PFSK-1 (cell line): ENCODE data around the gene GSK3A.

Experiments
- FOXP2 ChIP-seq: optimal IDR thresholded peaks from 2 replicates; pipeline ENCODE3; 2011; ENCODE audit warnings: borderline replicate concordance, control low read depth, inconsistent platforms; ENCODE audit not compliant: insufficient read depth; ENCODE audit errors: extremely low read length, extremely low read depth
- POLR2AphosphoS5 ChIP-seq: IDR thresholded peaks from 2 replicates; pipeline ENCODE4 v1.6.1; 2012; ENCODE audit warnings: low read depth, mild to moderate bottlenecking, control low read depth, low read length, moderate library complexity
- SIN3A ChIP-seq: IDR thresholded peaks from 2 replicates; pipeline ENCODE4 v1.6.1; 2012; ENCODE audit warnings: mild to moderate bottlenecking, low read length, moderate library complexity, borderline replicate concordance; ENCODE audit not compliant: insufficient read depth
- TAF1 ChIP-seq: IDR thresholded peaks from 2 replicates; pipeline ENCODE4 v1.6.1; 2012; ENCODE audit warnings: low read length, control low read depth, borderline replicate concordance; ENCODE audit not compliant: insufficient read depth
- TF ChIP-seq, protein P1 (sequence below), 2 experiments: IDR thresholded peaks; 2 replicates each; pipeline versions ENCODE4 v1.6.1 to v1.8.0; 2011 to 2012; ENCODE audit warnings: low read depth in 2 of 2, low read length in 2 of 2, control low read depth in 1 of 2, inconsistent platforms in 1 of 2, mild to moderate bottlenecking in 1 of 2, moderate library complexity in 1 of 2; ENCODE audit not compliant: insufficient read depth in 1 of 2

Gene GSK3A

GRCh38 chr19:42286349-42287016 is 44.1 kb upstream of the GSK3A start:
- TF ChIP-seq SIN3A (no peak), FOXP2 (no peak), TAF1 (no peak), POLR2AphosphoS5 (0 out of 2 replicates have a peak, but pooled peaks have one; percentile 37)
- TF ChIP-seq, protein P1, sequence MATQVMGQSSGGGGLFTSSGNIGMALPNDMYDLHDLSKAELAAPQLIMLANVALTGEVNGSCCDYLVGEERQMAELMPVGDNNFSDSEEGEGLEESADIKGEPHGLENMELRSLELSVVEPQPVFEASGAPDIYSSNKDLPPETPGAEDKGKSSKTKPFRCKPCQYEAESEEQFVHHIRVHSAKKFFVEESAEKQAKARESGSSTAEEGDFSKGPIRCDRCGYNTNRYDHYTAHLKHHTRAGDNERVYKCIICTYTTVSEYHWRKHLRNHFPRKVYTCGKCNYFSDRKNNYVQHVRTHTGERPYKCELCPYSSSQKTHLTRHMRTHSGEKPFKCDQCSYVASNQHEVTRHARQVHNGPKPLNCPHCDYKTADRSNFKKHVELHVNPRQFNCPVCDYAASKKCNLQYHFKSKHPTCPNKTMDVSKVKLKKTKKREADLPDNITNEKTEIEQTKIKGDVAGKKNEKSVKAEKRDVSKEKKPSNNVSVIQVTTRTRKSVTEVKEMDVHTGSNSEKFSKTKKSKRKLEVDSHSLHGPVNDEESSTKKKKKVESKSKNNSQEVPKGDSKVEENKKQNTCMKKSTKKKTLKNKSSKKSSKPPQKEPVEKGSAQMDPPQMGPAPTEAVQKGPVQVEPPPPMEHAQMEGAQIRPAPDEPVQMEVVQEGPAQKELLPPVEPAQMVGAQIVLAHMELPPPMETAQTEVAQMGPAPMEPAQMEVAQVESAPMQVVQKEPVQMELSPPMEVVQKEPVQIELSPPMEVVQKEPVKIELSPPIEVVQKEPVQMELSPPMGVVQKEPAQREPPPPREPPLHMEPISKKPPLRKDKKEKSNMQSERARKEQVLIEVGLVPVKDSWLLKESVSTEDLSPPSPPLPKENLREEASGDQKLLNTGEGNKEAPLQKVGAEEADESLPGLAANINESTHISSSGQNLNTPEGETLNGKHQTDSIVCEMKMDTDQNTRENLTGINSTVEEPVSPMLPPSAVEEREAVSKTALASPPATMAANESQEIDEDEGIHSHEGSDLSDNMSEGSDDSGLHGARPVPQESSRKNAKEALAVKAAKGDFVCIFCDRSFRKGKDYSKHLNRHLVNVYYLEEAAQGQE (IDR thresholded peaks at IDR 0.05; ENCODE audit: insufficient read depth in 1 of 2, low read depth in 2 of 2, low read length in 2 of 2), result no peak

DNA sequence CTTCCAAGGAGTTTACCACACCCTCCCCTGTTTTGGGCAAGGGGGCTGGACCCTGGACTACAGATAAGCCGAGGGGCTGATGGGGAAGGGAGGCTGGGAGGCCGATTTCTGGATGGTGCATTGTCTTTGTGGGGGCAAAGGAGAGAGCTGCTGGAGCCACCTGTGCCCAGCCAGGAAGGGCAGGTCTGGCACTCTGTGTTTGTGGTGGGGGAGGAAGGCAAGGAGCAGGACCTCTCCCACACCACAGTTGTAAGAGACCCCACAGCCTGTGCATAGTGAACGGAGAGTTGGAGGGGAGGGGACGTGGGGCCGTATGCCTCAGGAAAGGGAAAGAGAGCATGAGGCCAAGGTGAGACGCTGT is 43.6 kb upstream of the GSK3A start:
- no peak for TF ChIP-seq POLR2AphosphoS5

GRCh38 chr19:42285541-42285941 is 43.1 kb upstream of the GSK3A start:
- TF ChIP-seq TAF1, result no peak
- no peak for TF ChIP-seq SIN3A
- no peak for TF ChIP-seq FOXP2
- TF ChIP-seq, protein P1 (IDR thresholded peaks at IDR 0.05; ENCODE audit: insufficient read depth in 1 of 2, low read depth in 2 of 2, low read length in 2 of 2), result no peak
- no peak for TF ChIP-seq POLR2AphosphoS5

DNA sequence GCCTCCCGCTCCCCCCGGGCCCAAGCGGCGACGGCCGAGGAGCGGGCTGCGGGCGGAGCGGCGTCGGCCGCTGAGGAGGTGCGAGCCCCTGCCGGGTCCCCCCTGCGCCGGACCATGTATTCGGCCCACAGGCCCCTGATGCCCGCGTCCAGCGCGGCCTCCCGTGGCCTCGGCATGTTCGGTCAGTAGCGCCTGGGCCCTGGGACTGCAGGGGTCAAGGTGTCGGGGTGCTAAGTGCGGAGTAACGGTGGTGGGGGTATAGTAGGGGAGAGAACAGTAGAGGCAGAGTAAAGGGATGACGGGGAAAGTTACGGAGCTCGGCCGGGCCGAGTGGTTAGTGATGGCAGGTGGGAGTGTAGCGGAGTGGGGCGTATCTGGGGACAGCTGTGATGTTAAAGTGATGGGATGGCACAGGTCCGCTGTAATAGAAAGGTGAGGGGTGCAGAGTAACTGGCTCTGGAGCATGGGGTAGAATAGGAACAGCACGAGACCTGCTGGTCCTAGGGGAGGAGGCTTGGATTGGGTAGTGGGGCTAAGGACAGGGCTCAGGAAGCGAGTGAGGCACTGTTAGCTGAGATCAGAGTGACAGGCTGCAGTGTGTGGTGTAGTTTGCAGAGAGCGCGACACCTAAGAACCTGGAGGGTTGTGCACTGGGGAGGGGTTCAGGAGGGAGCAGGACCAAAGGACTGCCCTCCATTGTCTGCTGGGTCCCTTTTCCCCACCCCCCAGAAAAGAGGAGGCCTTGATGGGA is 42.4 kb upstream of the GSK3A start:
- TF ChIP-seq SIN3A, result 0 out of 2 replicates have a peak, but pooled peaks have one; percentile 46
- TF ChIP-seq POLR2AphosphoS5, result no peak

DNA sequence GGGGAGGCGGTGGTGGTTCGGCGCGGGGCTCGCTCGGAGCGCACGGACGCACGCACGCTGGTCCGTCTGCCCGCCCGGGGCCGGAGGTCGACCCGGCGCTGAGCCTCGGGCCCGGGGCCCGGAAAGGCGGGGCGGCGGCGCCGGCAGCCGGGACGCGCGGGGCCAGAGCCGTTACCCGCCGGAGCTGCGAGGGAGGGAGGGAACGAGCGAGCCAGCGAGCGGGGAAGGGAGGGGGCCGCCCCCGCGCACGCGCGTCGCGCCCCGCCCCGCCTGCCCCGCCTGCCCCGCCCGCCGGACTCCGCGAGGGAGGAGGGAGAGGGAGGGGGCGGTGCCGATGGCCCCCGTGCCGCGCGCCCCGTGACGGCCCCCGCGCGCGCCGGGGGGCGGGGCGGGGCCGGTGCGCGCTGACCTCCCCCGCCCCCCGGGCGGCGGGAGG is 41.7 kb upstream of the GSK3A start:
- TF ChIP-seq POLR2AphosphoS5 (no peak), TAF1 (no peak; the same call in 1 of the 2 replicates), SIN3A (no peak), FOXP2 (no peak)
- TF ChIP-seq, protein P1 (IDR thresholded peaks at IDR 0.05; ENCODE audit: insufficient read depth in 1 of 2, low read depth in 2 of 2, low read length in 2 of 2), result no peak
